Measurements from ENCODE around the gene KANK4.

Gene KANK4

GRCh38 chr1:62336995-62337705, 17.9 kb upstream of the KANK4 start:
- DNase-seq (ENCODE audit: low read depth in 2 of 2) = no peak

GRCh38 chr1:62336638-62336994, 17.4 kb upstream of the KANK4 start:
- no peak for DNase-seq (ENCODE audit: low read depth in 2 of 2)

- no peak for DNase-seq (ENCODE audit: low read depth in 2 of 2)
Observed at GRCh38 chr1:62335656-62336055, 16.4 kb upstream of the KANK4 start.

GRCh38 chr1:62334434-62334985, 15.3 kb upstream of the KANK4 start:
- no peak for DNase-seq (ENCODE audit: low read depth in 2 of 2)

GRCh38 chr1:62333441-62333840, 14.2 kb upstream of the KANK4 start:
- no peak for DNase-seq (ENCODE audit: low read depth in 2 of 2)

- DNase-seq (ENCODE audit: low read depth in 2 of 2) = no peak
Observed at GRCh38 chr1:62327360-62328055, 8.3 kb upstream of the KANK4 start.

GRCh38 chr1:62325681-62326080, 6.4 kb upstream of the KANK4 start:
- no peak for DNase-seq (ENCODE audit: low read depth in 2 of 2)

- no peak for DNase-seq (ENCODE audit: low read depth in 2 of 2)
Observed at GRCh38 chr1:62325081-62325480, 5.8 kb upstream of the KANK4 start.

- DNase-seq (ENCODE audit: low read depth in 2 of 2) = no peak
Observed at GRCh38 chr1:62321446-62321845, 2.2 kb upstream of the KANK4 start.

GRCh38 chr1:62318320-62318755, 896 bp downstream of the KANK4 start:
- no peak for DNase-seq (ENCODE audit: low read depth in 2 of 2)

GRCh38 chr1:62317021-62317768, 2.0 kb downstream of the KANK4 start:
- no peak for DNase-seq (ENCODE audit: low read depth in 2 of 2)

- no peak for DNase-seq (ENCODE audit: low read depth in 2 of 2)
Observed at GRCh38 chr1:62316135-62316534, 3.1 kb downstream of the KANK4 start.

- DNase-seq (ENCODE audit: low read depth in 2 of 2) = no peak
Observed at GRCh38 chr1:62315387-62315786, 3.8 kb downstream of the KANK4 start.

- no peak for DNase-seq (ENCODE audit: low read depth in 2 of 2)
Observed at GRCh38 chr1:62314454-62315350, 4.5 kb downstream of the KANK4 start.

- DNase-seq (ENCODE audit: low read depth in 2 of 2) = no peak
Observed at GRCh38 chr1:62312698-62313097, 6.5 kb downstream of the KANK4 start.

- no peak for DNase-seq (ENCODE audit: low read depth in 2 of 2)
Observed at GRCh38 chr1:62311473-62311943, 7.7 kb downstream of the KANK4 start.

- no peak for DNase-seq (ENCODE audit: low read depth in 2 of 2)
Observed at GRCh38 chr1:62309906-62310305, 9.3 kb downstream of the KANK4 start.

- no peak for DNase-seq (ENCODE audit: low read depth in 2 of 2)
Observed at GRCh38 chr1:62308606-62309005, 10.6 kb downstream of the KANK4 start.

GRCh38 chr1:62307895-62308492, 11.2 kb downstream of the KANK4 start:
- no peak for DNase-seq (ENCODE audit: low read depth in 2 of 2)

GRCh38 chr1:62307446-62307845, 11.8 kb downstream of the KANK4 start:
- no peak for DNase-seq (ENCODE audit: low read depth in 2 of 2)

- DNase-seq (ENCODE audit: low read depth in 2 of 2) = no peak
Observed at GRCh38 chr1:62306065-62306464, 13.2 kb downstream of the KANK4 start.

Data from stimulated activated CD8-positive, alpha-beta memory T cell treated with anti-CD3 and anti-CD28 coated beads, Interleukin-7, amount 100 ng/mL, for 1 hour (primary cell).